Cortex of kidney (tissue), 1 donor: ENCODE results near the gene SRD5A3.
"Not testable (repeated sequence)": the region's sequence is repeated elsewhere in the genome, so short reads cannot be mapped to it uniquely, and the experiment has no call there.

Experiments used
- DNase-seq: peaks from one replicate; lab custom pipeline; 2025; lab: John Stamatoyannopoulos, UW

The SRD5A3 gene

GRCh38 chr4:55346851-55347255 is 811 bp downstream of the SRD5A3 start:
- no peak for DNase-seq

- DNase-seq, result no peak
Observed at GRCh38 chr4:55347610-55348228, 1.7 kb downstream of the SRD5A3 start.

- no peak for DNase-seq
Observed at GRCh38 chr4:55348466-55348865, 2.4 kb downstream of the SRD5A3 start.

GRCh38 chr4:55350870-55351269 is 4.8 kb downstream of the SRD5A3 start:
- not testable (repeated sequence) for DNase-seq

- DNase-seq, result no peak
Observed at GRCh38 chr4:55351824-55352223, 5.8 kb downstream of the SRD5A3 start.

- no peak for DNase-seq
Observed at GRCh38 chr4:55352726-55353125, 6.7 kb downstream of the SRD5A3 start.

GRCh38 chr4:55353228-55353747 is 7.2 kb downstream of the SRD5A3 start:
- DNase-seq, result not testable (repeated sequence)

GRCh38 chr4:55354648-55355047 is 8.6 kb downstream of the SRD5A3 start:
- no peak for DNase-seq

GRCh38 chr4:55355555-55355954 is 9.5 kb downstream of the SRD5A3 start:
- DNase-seq, result no peak

- no peak for DNase-seq
Observed at GRCh38 chr4:55356991-55357461, 11.0 kb downstream of the SRD5A3 start.

- no peak for DNase-seq
Observed at GRCh38 chr4:55358246-55358645, 12.2 kb downstream of the SRD5A3 start.

GRCh38 chr4:55358668-55359067 is 12.6 kb downstream of the SRD5A3 start:
- no peak for DNase-seq

- DNase-seq, result no peak
Observed at GRCh38 chr4:55359397-55359916, 13.4 kb downstream of the SRD5A3 start.

- not testable (repeated sequence) for DNase-seq
Observed at GRCh38 chr4:55362938-55363337, 16.9 kb downstream of the SRD5A3 start.

- DNase-seq, result no peak
Observed at GRCh38 chr4:55363691-55364351, 17.8 kb downstream of the SRD5A3 start.

GRCh38 chr4:55364691-55365344 is 18.8 kb downstream of the SRD5A3 start:
- DNase-seq, result no peak

- DNase-seq, result no peak
Observed at GRCh38 chr4:55365345-55365728, 19.3 kb downstream of the SRD5A3 start.

- no peak for DNase-seq
Observed at GRCh38 chr4:55366621-55367020, 20.6 kb downstream of the SRD5A3 start.

GRCh38 chr4:55367084-55367722 is 21.2 kb downstream of the SRD5A3 start:
- no peak for DNase-seq

- DNase-seq, result no peak
Observed at GRCh38 chr4:55369968-55370367, 23.9 kb downstream of the SRD5A3 start.

GRCh38 chr4:55372259-55372658 is 26.2 kb downstream of the SRD5A3 start:
- DNase-seq, result no peak

GRCh38 chr4:55373461-55373860 is 27.4 kb downstream of the SRD5A3 start:
- DNase-seq, result no peak
